HEK293 (cell line): Measurements from ENCODE around the gene SCP2D1.

Experiments
- CTCF ChIP-seq: fragments of 450-650 bp; formaldehyde crosslinking; IDR thresholded peaks from 2 replicates; pipeline ENCODE4 v1.5.1; 2016; ENCODE audit warnings: missing biosample characterization, missing genetic modification characterization
- EGR2 ChIP-seq: fragments of 450-650 bp; formaldehyde crosslinking; IDR thresholded peaks from 2 replicates; pipeline ENCODE4 v1.5.1; 2016; ENCODE audit warnings: low read depth, missing biosample characterization, missing genetic modification characterization
- ZNF549 ChIP-seq: fragments of 450-650 bp; IDR thresholded peaks from 2 replicates; pipeline ENCODE4 v1.5.1; 2018; ENCODE audit warnings: missing biosample characterization, missing genetic modification characterization, mild to moderate bottlenecking, inconsistent platforms, moderate library complexity
- ZNF629 ChIP-seq: fragments of 450-650 bp; formaldehyde crosslinking; IDR thresholded peaks from 2 replicates; pipeline ENCODE4 v1.5.1; 2017; ENCODE audit warnings: missing biosample characterization, missing genetic modification characterization
- ZNF792 ChIP-seq: fragments of 450-650 bp; formaldehyde crosslinking; IDR thresholded peaks from 2 replicates; pipeline ENCODE4 v1.5.1; 2016; ENCODE audit warnings: missing biosample characterization, missing genetic modification characterization

DNA sequence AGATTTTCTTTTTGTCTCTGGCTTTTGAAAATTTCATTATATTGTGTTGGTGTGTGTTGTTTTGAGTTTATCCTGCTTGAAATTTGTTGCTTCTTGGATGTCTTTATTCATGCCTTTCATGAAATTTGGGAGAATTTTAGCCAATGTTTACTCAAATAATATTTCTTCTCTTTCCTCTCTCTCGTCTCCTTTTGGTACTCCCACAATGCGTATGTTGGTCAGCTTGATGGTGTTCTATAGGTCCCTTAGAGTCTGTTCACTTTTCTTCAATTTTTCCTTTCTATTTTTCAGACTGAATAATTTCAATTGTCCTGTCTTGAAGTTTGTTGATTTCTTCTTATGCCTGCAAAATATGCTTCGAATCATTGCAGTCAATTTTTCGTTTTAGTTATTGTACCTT lies 39.6 kb downstream of the SCP2D1 start:
- TF ChIP-seq ZNF549 (tag by site-specific recombination), result no peak
- TF ChIP-seq CTCF, result no peak
- no peak for TF ChIP-seq ZNF629 (tag by site-specific recombination)
- no peak for TF ChIP-seq EGR2 (tag by site-specific recombination)
- TF ChIP-seq ZNF792 (tag by site-specific recombination), result no peak
